ENCODE data around the gene OR2T35.
"Not testable (repeated sequence)": the region's sequence is repeated elsewhere in the genome, so short reads cannot be mapped to it uniquely, and the experiment has no call there.

GRCh38 chr1:248642971-248643651 lies 2.0 kb downstream of the OR2T35 start:
- not testable (repeated sequence) for TF ChIP-seq CTCF (IDR thresholded peaks at IDR 0.05); ZFX (IDR thresholded peaks at IDR 0.05; ENCODE audit: borderline replicate concordance)
